HG03558 (cell line): ENCODE measurements around the gene HEMGN.

Source experiments
- ATAC-seq: cut with Tn5 transposase; IDR thresholded peaks from one replicate; pipeline ENCODE4 v1.9.1; 2021; ENCODE audit warnings: moderate number of reproducible peaks; ENCODE audit not compliant: unreplicated experiment; ENCODE audit errors: extremely low read depth

Gene HEMGN

GRCh38 chr9:97903177-97903576 is 34.8 kb downstream of the HEMGN start:
- ATAC-seq, result no peak

DNA sequence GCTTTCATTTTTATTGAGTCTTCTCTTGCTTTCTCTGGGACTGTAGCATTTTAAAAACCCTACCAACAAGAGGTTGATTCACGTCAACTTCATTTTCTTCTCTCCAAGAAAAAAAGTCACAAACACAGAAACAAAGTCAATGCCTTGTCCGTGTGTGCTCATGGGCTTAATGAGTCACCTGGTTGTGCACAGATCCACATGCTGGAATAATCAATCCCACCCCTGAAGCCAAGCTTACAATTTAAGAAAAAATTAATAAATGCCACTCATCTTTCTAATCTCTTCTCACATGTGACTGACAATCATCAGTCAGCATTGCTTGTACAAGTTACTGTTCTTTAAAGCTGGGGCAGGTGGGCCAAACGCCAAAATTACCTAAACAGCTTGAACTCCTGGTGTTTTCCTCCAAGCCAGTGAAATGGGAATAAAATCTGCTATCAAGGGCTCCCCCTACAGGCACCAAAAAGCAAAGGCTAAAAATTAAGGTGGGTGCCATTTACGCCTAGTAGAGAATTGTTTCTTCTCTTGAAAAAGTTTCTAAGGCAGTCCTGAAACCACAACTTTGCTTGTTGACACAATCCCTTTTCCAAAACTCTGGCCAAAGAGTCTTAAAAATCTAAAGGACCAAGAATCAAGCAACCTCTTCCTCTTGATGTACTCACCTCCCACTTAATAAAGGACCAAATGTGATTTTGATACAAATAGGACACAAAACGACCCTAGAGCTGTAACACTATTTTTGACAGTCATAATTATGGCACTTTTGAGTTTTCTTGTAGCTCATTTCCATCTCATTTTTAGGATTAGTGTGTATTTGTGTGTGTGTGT is 37.0 kb downstream of the HEMGN start:
- ATAC-seq, result no peak

- ATAC-seq, result no peak
Observed at GRCh38 chr9:97900103-97900737, 37.8 kb downstream of the HEMGN start.

GRCh38 chr9:97895695-97896332 is 42.2 kb downstream of the HEMGN start:
- ATAC-seq, result no peak

DNA sequence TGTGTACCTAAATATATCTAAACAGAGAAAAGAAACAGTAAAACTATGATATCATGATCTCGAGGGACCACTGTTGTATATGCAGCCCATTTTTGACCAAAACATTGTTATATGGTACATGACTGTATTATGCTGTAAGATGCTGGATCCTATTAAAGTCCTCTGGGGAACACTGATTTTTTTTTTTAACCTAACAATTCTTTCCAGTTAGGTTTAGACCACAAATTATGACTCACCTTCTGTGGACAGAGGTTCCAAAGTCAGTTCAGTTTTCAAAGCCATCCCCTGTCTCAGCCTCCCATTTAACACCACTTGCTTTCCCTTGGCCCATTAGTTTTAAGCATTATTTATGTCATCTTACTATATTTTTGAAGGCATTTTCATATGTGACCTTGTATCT is 42.8 kb downstream of the HEMGN start:
- ATAC-seq, result no peak

- ATAC-seq, result no peak
Observed at GRCh38 chr9:97892421-97892820, 45.6 kb downstream of the HEMGN start.

DNA sequence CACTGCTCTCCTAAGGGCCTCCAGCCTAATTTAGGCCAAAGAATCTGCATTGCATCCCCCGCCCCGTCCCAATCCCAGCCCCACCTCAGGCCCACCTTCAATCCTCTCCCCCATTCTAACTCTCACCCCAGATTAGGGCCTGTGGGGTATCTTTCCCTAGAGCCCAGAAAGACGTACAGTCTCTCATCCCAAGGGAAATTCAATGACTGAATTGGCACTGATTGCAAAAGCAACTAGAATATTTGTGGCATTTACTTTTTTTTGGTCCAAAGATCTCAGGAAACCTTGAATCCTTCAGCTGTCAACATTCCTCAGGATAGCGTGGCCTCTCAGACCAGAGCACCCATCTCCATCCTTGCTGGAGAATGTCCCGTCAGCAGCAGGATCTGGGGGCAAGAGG is 46.2 kb downstream of the HEMGN start:
- no peak for ATAC-seq

DNA sequence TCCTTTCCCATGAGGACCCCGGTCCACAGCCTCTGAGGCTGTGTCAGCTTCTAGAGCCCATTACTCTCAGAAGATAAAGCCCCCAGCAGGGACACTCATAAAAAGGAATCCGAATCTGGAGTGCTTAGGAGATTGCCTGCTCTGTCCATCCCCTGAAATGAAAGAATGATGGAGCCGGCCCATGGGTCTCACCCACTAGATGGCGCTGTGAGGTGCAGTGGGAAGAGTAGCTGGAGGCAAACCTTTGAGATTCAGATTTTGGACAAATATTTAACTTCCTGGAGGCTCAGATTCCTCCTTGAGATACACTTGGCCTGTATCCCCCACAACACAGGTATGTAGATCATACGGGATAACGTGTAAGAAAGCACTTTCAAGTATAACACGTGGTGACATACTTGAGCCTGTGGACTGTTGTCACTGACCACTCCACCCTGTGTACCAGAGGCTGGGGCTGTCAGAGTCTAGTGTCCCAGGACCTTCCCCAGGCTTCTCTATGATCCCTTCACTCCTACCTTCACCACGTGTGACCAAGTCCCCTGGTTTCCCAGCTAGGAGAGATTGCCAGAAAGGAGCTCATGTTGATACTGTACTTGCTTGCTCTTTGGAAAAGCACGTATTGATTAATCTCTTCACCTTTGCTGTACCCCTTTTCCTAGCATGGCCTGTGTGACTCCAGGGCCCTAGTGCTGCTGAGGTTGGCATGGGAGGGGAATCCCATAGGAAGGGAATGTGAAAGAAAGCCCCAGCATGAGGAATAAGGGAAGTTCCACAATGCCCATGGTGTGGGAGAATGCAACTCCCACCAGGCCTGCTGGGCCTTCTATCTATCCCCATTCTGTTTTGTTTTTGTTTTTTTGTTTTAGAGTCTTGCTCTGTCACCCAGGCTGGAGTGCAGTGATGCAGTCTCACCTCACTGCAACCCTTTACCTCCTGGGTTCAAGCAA is 47.8 kb downstream of the HEMGN start:
- ATAC-seq, result no peak

GRCh38 chr9:97880336-97880735 is 57.6 kb downstream of the HEMGN start:
- no peak for ATAC-seq
